Activated CD4-positive, alpha-beta T cell treated with anti-CD3 and anti-CD28 coated beads, Interleukin-2, amount 50 U/mL, for 1 hour (primary cell): ENCODE results near the gene SGTB.
"Not testable (repeated sequence)": the region's sequence is repeated elsewhere in the genome, so short reads cannot be mapped to it uniquely, and the experiment has no call there.

ENCODE experiments used
- DNase-seq: peaks from one replicate; pipeline ENCODE4 v3.0.0-alpha.2; 2020

Gene SGTB

DNA sequence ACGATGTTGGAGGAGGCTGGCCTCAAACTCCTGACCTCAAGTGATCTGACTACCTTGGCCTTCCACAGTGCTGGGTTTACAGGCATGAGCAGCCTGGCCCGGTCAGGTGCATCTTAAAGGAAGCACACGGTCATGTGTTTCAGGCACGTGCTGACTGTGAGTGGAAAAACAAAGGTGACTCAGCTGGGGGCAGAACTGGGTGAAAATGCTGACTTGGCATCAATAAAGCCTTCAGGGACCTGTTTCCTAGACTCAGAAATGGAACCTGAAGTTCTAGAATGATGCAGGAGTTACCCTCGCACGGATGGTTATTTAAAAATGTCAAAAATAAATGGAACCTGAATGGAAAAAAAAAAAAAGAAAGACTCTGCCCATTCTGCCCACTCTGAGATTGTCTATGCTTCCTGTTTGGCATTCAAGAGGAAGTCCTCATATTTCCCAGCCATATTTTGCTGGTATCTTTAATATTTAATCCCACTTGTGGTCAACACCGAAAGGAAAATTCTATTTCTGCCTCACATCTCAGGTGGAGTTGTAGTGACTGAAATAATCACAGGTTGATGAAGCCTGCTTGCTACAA is 12.4 kb upstream of the SGTB start:
- DNase-seq, result not testable (repeated sequence)

DNA sequence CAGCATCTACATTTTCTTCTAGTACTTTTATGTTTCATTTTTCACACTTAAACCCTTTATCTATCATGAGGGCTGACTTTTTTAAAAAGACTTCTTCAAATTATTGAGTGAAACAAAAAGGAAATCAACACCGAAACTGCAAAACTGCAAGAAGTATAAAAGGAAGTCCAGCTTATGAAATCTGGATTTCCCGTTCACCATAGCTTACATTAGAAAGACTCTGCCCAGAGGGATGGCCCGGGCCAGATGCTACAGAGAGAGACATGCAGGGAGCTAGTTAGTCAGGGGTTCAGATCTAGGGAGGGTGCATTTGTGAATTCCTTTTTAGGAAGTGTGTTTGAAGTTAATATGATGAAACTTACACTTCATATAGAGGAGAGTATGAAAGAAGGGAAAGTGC is 10.1 kb upstream of the SGTB start:
- not testable (repeated sequence) for DNase-seq

DNA sequence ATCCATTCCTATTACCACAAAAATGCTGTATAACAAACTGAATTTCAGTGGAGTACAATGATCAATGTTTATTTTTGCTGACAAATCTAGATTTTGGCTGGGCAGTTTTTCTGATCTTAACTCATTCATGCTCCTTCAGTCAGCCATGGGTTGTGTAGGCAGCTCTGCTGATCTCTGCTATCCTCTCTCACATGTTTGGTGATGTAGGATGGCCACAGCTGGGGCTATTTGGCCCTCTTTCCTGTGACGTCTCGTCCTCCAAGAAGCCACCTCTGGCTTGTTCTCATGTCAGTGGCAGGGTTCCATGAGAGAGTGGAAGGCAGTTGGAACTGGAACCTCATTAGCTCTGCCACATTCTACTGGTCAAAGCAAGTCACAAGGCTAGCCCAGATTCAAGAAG is 9.0 kb upstream of the SGTB start:
- DNase-seq, result no peak

DNA sequence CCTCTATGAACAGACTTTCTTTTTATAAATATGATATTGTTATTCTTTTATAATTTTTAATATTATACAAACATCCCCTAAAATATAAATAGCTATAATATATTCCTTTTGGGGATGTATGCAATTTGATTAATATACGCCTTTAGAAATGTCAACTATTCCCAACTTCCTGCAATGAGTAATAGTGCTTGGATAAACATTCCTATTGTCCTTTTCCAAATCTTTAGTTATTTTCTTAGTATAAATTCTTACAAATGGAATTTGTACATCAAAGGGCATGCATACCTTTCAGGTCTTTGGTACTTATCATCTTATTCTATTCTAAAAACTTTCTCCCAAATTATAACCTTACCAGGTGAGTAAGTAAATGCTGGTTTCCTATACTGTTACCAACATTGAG is 6.3 kb upstream of the SGTB start:
- no peak for DNase-seq

DNA sequence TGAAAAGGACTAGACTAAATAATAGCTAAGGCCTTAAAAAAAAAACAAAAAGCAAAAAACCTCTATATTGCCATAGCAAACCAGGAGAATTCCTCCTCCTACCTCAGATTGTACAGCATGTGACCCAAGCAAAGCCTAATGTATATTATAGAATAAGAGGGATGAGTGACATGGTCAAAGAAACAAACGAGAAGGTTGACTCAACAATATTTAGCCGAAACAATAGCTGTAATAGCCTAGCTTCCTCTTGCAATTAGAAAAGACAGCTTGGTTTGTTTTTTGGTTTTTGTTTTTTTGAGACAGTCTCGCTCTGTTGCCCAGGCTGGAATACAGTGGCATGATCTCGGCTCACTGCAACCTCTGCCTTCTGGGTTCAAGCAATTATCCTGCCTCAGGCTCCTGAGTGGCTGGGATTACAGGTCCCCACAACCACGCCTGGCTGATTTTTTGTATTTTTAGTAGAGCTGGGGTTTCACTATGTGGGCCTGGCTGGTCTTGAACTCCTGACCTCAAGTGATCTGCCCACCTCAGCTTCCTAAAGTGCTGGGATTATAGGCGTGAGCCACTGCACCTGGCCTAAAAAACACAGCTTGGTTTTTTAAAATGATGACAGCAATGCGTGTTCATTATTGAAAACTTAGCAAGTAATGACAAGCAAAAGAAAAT is 5.7 kb upstream of the SGTB start:
- DNase-seq, result no peak

DNA sequence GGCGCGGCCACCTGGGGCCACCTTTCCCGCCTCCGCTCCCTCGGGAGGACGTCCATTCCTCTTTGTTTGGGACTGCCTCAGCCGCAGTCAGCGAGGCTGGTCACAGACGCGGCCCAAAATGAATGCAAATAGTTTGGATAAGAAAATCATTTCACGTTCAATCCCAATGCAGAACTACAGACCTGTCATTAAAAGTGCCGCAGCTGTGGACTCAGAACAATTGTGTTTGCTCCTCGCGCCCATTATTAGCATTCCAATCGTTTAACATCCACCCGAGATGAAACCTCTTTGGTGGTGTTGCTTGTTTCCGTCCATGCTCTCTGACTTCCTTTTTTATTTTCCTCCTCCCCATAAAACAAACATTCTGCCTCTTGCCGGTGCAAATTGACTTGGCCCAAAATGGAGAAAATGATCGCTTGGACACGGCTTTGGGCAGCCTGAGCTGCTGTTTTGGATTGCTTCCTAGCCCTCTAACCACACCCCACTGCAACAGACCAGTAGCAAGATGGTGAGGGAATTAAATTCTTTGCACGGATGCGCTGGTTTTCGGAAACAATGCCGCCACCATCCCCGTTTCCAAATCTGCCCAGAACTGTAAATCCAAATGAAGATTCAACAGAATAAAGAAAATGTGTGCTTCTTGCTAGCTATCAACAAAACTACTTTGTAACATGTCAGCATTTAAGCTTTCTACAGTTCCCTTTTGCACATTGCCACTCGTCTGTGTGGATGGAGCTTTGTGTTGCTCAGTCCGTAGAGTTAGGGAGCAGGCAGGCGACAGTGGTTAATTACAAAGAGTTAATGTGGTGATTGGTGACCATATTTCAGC is 880 bp upstream of the SGTB start:
- no peak for DNase-seq

DNA sequence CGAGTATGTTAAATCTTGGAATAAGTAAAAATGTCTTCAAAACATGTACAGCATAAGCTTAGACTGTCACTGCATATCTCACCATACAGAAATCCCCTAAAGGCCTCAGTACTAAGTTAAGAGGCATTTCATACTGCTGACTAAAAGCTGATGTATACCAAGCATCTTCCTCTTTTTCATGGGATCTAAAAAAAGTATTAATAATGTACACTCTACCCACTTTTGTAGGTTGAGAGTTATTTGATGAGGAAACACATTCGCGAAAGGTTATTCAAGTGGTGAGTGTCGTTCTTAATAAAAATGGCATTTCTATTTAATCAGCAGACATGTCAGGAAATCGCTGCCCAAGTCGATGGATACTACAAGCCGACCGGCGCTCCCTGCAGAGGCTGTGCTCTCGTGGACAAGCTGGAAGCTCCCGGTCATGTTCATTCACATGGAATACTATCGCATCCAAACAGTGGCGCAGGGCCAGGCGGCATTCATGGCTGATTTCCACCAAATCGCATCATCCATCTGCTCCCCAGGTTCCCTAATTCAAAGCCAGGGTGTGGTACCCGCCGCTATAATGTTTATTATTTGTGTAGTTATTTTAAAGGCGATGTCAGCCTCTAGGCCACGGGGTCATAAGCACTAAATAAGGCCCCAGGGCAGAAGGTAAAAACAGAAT is 724 bp downstream of the SGTB start:
- no peak for DNase-seq

DNA sequence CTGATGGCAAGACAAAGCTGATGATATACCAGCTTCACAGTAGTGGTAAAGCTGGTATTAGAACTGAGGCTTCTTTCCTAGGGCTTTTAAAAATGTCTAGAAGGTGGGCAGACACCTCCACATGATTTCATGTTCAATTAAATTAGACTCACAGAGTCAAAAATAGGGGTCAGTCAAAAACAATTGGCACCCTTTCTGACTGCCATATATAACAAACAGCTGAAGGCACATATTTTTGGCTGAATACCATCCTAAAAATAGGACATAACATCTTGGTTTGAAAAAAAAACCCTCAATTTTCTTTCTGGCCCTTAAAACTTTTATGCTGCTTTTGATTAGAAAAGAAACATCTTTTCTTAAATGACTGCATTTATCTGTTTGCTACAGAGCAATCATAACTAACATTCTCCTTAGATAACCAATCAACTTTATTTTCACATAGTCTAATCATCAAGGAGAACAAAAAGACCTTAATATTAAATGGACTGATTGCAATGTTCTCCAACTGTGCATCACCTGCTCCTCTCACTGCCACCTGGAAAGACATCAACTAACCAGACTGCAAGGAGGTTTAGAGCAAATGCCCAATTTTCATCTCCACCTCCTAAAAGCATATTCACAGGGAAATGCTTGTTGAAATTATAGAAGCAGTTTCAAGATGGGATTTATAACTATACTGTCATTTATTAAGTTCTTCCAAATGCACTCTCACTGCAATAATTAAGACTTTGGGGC is 3.2 kb downstream of the SGTB start:
- DNase-seq, result no peak

DNA sequence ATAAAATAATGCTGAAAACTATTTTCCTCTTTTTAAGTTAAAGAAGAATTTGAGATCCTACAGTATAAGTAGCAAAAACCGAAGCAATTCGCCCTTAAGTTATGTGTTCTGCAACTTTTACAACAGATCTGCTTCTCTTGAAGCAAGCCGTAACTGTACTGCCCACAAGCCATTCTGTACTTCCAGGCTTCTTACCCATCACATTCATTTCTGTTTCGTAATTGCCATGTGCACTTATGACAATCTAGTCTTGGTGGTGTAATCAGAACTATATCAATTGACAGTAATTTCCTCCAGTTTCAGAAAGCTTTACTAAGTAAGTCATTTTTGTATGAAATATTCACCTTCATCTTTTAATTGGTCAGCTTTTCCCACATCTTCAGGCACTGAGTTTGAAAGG is 13.8 kb downstream of the SGTB start:
- no peak for DNase-seq

DNA sequence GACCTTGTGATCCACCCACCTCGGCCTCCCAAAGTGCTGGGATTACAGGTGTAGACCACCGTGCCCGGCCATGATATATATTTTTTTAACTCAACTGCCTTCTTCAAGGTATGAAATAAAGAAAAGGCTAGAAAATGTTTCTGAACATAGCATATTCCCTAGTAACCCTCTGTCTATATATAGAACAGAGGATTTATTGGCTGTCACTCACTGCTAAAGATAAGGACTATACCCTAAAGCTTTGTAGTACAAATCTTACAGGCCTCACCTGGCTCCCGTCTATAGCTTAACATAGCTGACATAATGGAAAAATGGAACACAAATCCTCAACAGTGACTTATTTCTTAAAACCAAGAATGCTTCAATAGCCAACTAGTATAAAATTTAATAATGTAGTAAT is 14.2 kb downstream of the SGTB start:
- DNase-seq, result no peak

DNA sequence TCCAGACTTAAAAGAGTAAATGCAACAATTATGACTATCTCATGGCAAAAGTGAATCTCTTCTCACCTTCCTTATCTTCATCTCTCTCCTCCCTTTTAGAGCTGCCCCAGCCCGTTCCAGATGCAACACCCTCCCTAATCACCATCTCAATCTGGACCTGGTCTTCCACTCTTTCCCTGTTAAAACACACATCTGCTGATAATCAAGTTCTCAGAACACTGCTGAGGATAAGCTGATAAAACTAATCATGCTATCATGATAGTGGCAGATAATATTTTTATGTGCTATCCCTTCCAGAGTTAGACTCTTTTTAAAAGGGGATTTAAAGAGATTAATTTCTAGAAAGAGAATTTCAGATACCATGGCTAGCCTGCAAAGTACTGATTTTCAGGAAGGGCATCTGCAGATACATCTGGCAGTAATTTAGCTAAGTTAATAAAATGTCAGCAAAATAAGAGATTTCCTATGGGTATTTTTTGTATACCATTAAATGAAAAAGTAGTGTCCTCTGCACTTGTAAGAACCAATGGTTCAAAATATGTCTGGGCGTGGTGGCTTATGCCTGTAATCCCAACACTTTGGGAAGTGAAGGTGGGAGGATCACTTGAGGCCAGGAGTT is 17.2 kb downstream of the SGTB start:
- DNase-seq, result no peak

DNA sequence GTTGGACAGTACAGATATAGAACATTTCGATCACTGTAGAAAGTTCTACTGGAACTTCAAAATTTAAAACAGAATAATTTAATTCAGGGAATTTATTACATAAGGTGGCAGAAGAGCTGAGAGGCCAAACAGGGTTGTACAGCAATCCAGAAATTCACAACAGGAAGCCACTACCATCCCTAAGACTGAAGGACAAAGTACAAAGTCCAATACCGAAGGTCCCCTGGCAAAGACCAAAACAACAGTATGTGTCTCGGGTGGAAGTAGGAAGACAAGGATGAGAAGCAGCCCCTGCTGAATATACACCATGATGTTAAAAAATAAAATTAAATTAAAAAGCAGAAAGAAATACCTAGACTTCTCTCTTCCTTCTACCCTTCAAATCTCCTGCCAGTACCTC is 19.9 kb downstream of the SGTB start:
- DNase-seq, result no peak

DNA sequence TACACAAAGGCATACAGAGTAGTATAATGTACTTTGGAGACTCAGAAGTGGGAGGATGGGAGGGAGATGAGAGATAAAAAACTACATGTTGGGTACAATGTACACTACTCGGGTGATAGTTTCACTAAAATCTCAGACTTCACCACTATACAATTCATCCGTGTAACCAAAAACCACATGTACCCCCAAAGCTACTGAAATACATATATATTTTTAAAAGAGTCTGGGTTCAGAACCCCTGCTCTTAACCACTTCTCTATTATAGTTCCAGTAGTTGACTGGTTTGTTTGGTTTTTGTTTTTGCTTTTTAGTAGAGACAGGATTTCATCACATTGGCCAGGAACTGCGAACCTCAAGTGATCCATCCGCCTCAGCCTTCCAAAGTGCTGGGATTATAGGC is 22.6 kb downstream of the SGTB start:
- no peak for DNase-seq

DNA sequence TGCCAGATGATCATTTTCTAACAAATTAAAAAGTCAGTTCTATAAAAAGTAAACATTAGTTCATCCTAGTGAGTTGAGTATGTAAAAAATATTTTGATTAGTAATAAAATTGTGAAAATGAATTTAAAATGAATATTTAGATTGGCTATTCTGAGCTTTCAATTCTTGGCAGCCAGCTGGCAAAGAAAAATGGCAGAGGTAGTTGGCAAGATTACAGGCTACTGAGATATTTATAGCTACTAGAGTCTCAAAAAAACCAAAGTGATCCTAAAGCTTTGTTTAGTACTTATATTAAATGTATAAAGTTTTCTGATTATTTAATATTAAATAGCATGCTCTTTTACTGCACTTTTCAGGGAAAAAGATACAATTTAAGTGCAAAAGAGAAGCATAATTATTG is 25.0 kb downstream of the SGTB start:
- no peak for DNase-seq

DNA sequence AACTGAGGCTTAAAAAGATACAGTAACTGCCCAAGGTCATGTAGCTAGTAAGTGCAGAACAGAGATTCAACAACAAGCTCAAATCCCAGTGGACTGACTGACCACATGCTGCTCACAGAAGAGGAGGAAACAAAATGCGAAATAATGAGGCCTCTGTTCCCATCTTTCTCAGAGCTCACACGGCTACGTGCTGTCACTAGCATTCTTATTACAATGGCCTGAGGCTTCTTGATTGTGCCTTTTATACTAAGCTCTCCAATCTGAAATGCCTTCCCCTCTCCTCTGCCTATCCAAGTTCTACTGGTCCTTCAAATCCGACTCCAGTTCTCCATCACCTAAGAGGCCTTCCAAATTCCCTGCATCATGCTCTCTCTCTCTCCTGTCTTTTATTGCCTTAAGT is 26.0 kb downstream of the SGTB start:
- no peak for DNase-seq

DNA sequence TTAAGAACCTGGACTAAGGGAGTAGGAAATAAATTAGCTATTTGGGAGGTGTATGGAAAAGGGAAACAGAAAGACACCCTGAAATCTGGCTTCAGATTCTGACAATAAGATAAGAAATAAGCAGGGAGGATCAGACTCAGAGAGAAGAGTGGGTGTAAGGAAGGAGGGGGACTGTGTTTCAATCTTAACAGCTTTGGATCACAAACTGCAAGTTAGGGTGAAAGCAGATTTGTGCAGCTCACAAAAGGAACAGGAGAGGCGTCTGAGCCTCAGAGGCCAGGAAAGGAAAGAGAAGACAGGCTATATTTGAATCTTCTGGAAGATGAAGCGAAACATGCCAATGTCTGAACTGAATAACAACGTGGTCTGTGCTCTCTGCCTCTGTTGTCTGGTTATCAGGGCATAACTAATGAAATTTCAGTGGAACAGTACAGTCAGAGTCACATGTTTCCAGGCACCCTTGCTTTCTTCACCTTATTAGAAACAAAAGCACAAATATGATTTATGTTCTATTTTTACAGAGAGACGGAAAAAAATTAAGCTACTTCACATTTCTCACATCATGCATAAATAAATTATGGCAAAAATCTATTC is 26.6 kb downstream of the SGTB start:
- DNase-seq, result no peak

DNA sequence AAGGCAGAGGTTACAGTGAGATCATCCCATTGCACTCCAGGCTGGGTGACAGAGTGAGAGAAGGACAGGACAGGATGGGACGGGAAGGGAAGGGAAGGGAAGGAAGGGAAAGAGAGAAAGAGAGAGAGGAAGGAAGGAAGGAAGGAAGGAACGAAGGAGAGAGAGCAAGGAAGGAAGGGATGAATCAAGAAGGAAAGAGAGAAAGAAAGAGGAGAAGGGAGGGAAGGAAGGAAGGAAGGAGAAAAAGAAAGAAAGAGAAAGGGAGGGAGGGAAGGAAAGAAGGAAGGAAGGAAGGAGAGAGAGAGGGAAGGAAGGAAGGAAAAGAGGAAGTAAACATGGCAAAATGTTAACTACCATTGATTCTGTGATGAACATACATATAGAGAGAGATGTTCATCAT is 28.8 kb downstream of the SGTB start:
- DNase-seq, result no peak

DNA sequence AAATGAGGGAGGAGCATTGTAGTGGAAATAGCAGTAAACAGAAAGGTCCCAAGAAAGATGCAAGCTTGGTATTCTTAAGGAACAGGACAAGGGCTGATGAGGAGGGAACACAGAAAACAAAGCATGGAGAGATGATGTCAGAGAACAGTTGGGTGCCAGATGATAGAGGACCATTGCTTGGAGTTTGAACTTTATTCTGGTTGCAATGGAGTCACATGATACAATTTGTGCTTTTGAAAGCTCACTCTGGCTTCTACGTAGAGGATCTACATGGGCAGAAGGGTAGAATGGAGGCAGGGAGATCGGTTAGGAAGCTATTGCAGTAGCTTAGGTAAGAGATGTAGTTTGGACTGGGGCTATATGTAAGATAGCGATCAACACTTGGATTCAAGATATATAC is 39.8 kb downstream of the SGTB start:
- DNase-seq, result no peak

DNA sequence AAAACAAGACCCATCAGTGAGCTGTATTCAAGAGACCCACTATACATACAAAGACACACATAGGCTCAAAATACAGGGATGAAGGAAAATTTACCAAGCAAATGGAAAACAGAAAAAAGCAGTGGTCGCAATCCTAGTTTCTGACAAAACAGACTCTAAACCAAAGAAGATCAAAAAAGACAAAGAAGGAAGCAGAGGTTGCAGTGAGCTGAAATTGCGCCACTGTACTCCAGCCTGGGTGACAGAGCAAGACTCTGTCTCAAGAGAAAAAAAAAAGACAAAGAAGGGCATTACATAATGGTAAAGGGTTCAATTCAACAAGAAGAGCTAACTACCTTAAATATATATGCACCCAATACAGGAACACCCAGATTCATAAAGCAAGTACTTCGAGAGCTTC is 45.9 kb downstream of the SGTB start:
- DNase-seq, result not testable (repeated sequence)

DNA sequence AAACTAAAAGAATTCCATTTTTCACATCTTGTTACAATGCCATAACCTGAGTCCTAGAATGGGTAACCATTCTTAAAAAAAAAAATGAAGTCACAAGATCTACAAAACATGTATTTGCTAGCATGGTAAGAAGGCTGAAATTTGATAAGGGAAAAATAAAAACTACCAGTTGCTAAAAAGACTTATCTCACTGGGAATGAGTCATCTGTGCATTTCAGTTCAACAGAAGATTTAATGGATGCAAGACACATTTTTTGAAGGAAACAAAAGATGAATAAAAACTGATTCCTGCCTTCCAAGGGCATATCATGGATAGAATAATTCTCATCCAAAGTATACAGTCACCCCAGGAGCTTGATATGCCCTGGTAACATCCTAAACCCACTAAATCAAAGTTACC is 47.2 kb downstream of the SGTB start:
- DNase-seq, result no peak

DNA sequence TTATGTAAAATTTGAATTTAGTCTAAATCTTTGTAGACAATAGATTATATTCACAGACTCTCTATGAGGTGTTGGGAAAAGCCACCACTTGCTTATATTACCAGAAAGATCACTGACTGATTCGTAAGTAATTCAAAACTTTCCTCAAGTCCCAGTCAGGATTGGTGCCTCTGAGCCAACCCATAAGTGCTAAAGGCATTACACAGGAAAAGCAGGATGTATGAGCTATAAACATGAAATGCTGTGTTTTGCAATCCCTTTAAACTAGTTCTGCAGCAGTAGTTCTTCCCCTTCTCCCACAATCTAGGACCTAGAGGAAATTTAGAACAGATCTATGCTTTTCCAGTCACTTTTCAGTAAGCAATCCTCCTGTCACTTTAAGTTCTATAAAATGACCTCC is 49.1 kb downstream of the SGTB start:
- no peak for DNase-seq

DNA sequence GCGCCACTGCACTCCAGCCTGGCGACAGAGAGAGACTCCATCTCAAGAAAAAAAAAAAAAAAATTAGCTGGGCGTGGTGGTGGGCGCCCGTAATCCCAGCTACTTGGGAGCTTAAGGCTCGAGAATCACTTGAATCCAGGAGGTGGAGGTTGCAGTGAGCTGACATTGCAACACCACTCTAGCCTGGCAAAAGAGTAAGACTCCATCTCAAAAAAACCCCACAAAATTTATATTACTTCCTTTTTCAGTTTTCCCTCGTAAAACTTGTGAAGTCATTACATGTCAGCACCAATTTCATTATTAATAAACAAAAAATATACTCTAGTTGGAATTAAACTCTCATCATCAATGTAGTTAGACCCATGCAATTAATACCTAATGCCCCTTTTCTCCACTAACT is 53.2 kb downstream of the SGTB start:
- no peak for DNase-seq
